Spleen (tissue), 11 donors: ENCODE data around the gene DOCK9. TPM values are rescaled to one million over a fixed set of nuclear protein-coding genes. Genes with fewer than 3 reads are reported as not detected.

Experiments
- DNase-seq: peaks from one replicate; pipeline ENCODE4 v3.0.0-alpha.2; 2020
- H3K27ac ChIP-seq, 8 donors: fragments of 200-600 bp; sonication (generic) in 7 of 8; 1 replicate in 4 of 8; 2 replicates in 4 of 8; pipeline versions ENCODE4 v1.5.0 to v1.8.0; 2016 to 2021; ENCODE audit warnings: inconsistent platforms in 4 of 8, mild to moderate bottlenecking in 4 of 8, moderate library complexity in 1 of 8
- H3K27me3 ChIP-seq, 7 donors: fragments of 200-600 bp; sonication (generic) in 6 of 7; replicated peaks in 1 of 7; 1 replicate in 4 of 7; 2 replicates in 3 of 7; pipeline versions ENCODE4 v1.5.0 to v1.8.0; 2016 to 2021; ENCODE audit warnings: inconsistent platforms in 3 of 7, mild to moderate bottlenecking in 1 of 7
- H3K36me3 ChIP-seq, 6 donors: fragments of 200-600 bp; sonication (generic) in 5 of 6; 1 replicate in 4 of 6; 2 replicates in 2 of 6; pipeline versions ENCODE4 v1.5.0 to v1.8.0; 2016 to 2021; ENCODE audit warnings: inconsistent platforms in 2 of 6
- H3K4me1 ChIP-seq, 6 donors: fragments of 200-600 bp; sonication (generic) in 5 of 6; 1 replicate in 3 of 6; 2 replicates in 3 of 6; pipeline versions ENCODE4 v1.5.0 to v1.8.0; 2016 to 2021; ENCODE audit warnings: inconsistent platforms in 3 of 6
- H3K4me3 ChIP-seq, 8 donors: fragments of 200-600 bp; sonication (generic) in 7 of 8; 1 replicate in 4 of 8; 2 replicates in 4 of 8; pipeline versions ENCODE4 v1.5.0 to v1.8.0; 2016 to 2021; ENCODE audit warnings: inconsistent platforms in 4 of 8, mild to moderate bottlenecking in 4 of 8, moderate library complexity in 2 of 8
- H3K9me3 ChIP-seq, 8 donors: fragments of 200-600 bp; sonication (generic) in 7 of 8; 1 replicate in 4 of 8; 2 replicates in 4 of 8; pipeline versions ENCODE4 v1.5.0 to v1.8.0; 2016 to 2021; ENCODE audit warnings: inconsistent platforms in 4 of 8
- CTCF ChIP-seq, 11 experiments: fragments of 200-600 bp in 7 of 11; fragments of 450-650 bp in 4 of 11; sonication (generic) in 4 of 11; IDR thresholded peaks in 8 of 11; conservative IDR thresholded peaks in 3 of 11; 1 replicate in 7 of 11; 2 replicates in 4 of 11; pipeline versions ENCODE4 v1.4.0 to v1.8.0; 2016 to 2021; ENCODE audit warnings: antibody characterized with exemption in 11 of 11, inconsistent platforms in 4 of 11, mild to moderate bottlenecking in 1 of 11
- POLR2A ChIP-seq, 3 donors: fragments of 450-650 bp; IDR thresholded peaks; one replicate each; pipeline ENCODE4 v1.5.1; 2017; ENCODE audit warnings: antibody characterized with exemption in 3 of 3, mild to moderate bottlenecking in 1 of 3
- POLR2AphosphoS5 ChIP-seq, 3 donors: sonication (generic); formaldehyde crosslinking; IDR thresholded peaks; one replicate each; pipeline ENCODE4 v1.5.1; 2017; ENCODE audit warnings: antibody characterized with exemption in 3 of 3
- WGBS, 5 donors: extraction: QIAGEN DNeasy Blood & Tissue Kit in 3 of 5; methylation state at CpG; one replicate each; pipeline versions ENCODE4 v1.1.5 to v1.1.7; 2013 to 2018; 5-methylcytosine and 5-hydroxymethylcytosine counted together
- intact Hi-C: fragments of 100-400 bp; cut with DNase I; formaldehyde crosslinking; loops from one replicate; pipeline ENCODE4 v1.15.0; 2023; ENCODE audit warnings: low total_unique reads
- polyA plus RNA-seq, 3 donors: library from polyadenylated mRNA; stranded (reverse); fragments of 200-250 nt; gene quantifications; one replicate each; pipeline ENCODE4 v1.2.1, GENCODE V29; 2013
- total RNA-seq, 7 donors: library from RNA; depleted of rRNA in 3 of 7; stranded (reverse); fragments of >200 nt in 3 of 7; fragmentation: NEBNext Ultra II Directional in 4 of 7; extraction: Animal tissue kit (Norgen Biotek cat#: 25700) in 4 of 7; gene quantifications; one replicate each; pipeline versions ENCODE4 v1.1.0 to v1.2.1, GENCODE V29; 2016 to 2021
- donor health status: healthy with polysubstance abuse.
- donor health status: DM: no; HTN: no; CAD: no; lungs with moderate emphysema.
- donor health status: DM: no; HTN: no; CAD: no.
- donor health status: Bipolar disorder and iron deficiency.
- donor health status: healthy.
- donor health status: DM: no; HTN: no; CAD: no.
- donor health status: DM: yes; HTN: yes; CAD: no.

Gene DOCK9
- total and polyA plus RNA-seq, 10 donors = 6.9 to 53.3 (median 47.6) TPM

GRCh38 chr13:98890186-98890585, 87.7 kb downstream of the DOCK9 start:
- TF ChIP-seq CTCF (IDR thresholded peaks at IDR 0.05 in 8 of 11, conservative IDR thresholded peaks at IDR 0.05 in 3 of 11) (no peak), POLR2AphosphoS5 (IDR thresholded peaks at IDR 0.05) (no peak), POLR2A (IDR thresholded peaks at IDR 0.05) (no peak)
- DNase-seq = no peak
- no peak overlapping the region for H3K27ac ChIP-seq
- 73 to 82% (median 80%) methylated on average over 8 of the region's 8 CpGs for WGBS, 5 donors
- intact Hi-C loops = no loop called here
- no peaks in the 10 kb centered on the region for H3K27me3 ChIP-seq
- no peaks in the 10 kb centered on the region for H3K4me1 ChIP-seq
- no peaks in the 10 kb centered on the region for H3K9me3 ChIP-seq
- H3K4me3 ChIP-seq = no peak overlapping the region
- peaks cover 0 to 41% (median 7%) of the 10 kb centered on the region in 6 donors for H3K36me3 ChIP-seq

GRCh38 chr13:98889419-98890085, 88.3 kb downstream of the DOCK9 start:
- Histone ChIP-seq H3K4me3 (no peak overlapping the region), H3K27ac (no peak overlapping the region), H3K9me3 (no peaks in the 10 kb centered on the region), H3K36me3 (peaks cover 0 to 47% (median 13%) of the 10 kb centered on the region in 6 donors), H3K4me1 (no peaks in the 10 kb centered on the region), H3K27me3 (no peaks in the 10 kb centered on the region)
- TF ChIP-seq CTCF (IDR thresholded peaks at IDR 0.05 in 8 of 11, conservative IDR thresholded peaks at IDR 0.05 in 3 of 11) (no peak), POLR2AphosphoS5 (IDR thresholded peaks at IDR 0.05) (no peak), POLR2A (IDR thresholded peaks at IDR 0.05) (no peak)
- intact Hi-C loops = no loop called here
- WGBS, 5 donors = 89 to 90% (median 90%) methylated on average over 4 of the region's 4 CpGs
- no peak for DNase-seq

GRCh38 chr13:98888890-98889279, 89.0 kb downstream of the DOCK9 start:
- no peak for DNase-seq
- H3K27ac ChIP-seq = no peak overlapping the region
- H3K27me3 ChIP-seq = no peaks in the 10 kb centered on the region
- no peaks in the 10 kb centered on the region for H3K9me3 ChIP-seq
- H3K36me3 ChIP-seq = peaks cover 0 to 50% (median 17%) of the 10 kb centered on the region in 6 donors
- no peaks in the 10 kb centered on the region for H3K4me1 ChIP-seq
- no peak overlapping the region for H3K4me3 ChIP-seq
- intact Hi-C loops = no loop called here
- WGBS, 5 donors = 52 to 87% (median 54%) methylated on average over 3 of the region's 3 CpGs
- no peak for TF ChIP-seq POLR2AphosphoS5 (IDR thresholded peaks at IDR 0.05)
- no peak for TF ChIP-seq POLR2A (IDR thresholded peaks at IDR 0.05)
- TF ChIP-seq CTCF (IDR thresholded peaks at IDR 0.05 in 8 of 11, conservative IDR thresholded peaks at IDR 0.05 in 3 of 11) = no peak

GRCh38 chr13:98888222-98888889, 89.5 kb downstream of the DOCK9 start:
- 91 to 97% (median 92%) methylated on average over 6 of the region's 6 CpGs for WGBS, 5 donors
- no peak overlapping the region for H3K4me3 ChIP-seq
- DNase-seq = no peak
- H3K27ac ChIP-seq = no peak overlapping the region
- H3K27me3 ChIP-seq = no peaks in the 10 kb centered on the region
- no peaks in the 10 kb centered on the region for H3K9me3 ChIP-seq
- peaks cover 0 to 50% (median 19%) of the 10 kb centered on the region in 6 donors for H3K36me3 ChIP-seq
- TF ChIP-seq POLR2AphosphoS5 (IDR thresholded peaks at IDR 0.05) (no peak), CTCF (IDR thresholded peaks at IDR 0.05 in 8 of 11, conservative IDR thresholded peaks at IDR 0.05 in 3 of 11) (no peak), POLR2A (IDR thresholded peaks at IDR 0.05) (no peak)
- H3K4me1 ChIP-seq = no peaks in the 10 kb centered on the region
- intact Hi-C loops = no loop called here
